Type B pancreatic cell (in vitro differentiated cells): ENCODE results near the gene ATXN7L3B. TPM values are rescaled to one million over a fixed set of nuclear protein-coding genes. Genes with fewer than 3 reads are reported as not detected.
A peak's percentile ranks its signal among the peaks of the same experiment; 100 is the strongest.

Experiments used
- DNase-seq: peaks from one replicate; pipeline ENCODE4 v3.0.0; 2021; ENCODE audit warnings: mixed read lengths; ENCODE audit not compliant: unreplicated experiment; ENCODE audit errors: extremely low spot score
- H3K27ac Mint-ChIP-seq: 2 replicates; pipeline ENCODE4 v1.8.0; 2021; ENCODE audit warnings: mild to moderate bottlenecking, mixed read lengths
- H3K27me3 Mint-ChIP-seq: 2 replicates; pipeline ENCODE4 v1.8.0; 2021; ENCODE audit warnings: mixed read lengths
- H3K36me3 Mint-ChIP-seq: 2 replicates; pipeline ENCODE4 v1.8.0; 2021; ENCODE audit warnings: mixed read lengths
- H3K4me1 Mint-ChIP-seq: one replicate; pipeline ENCODE4 v1.8.0; 2021; ENCODE audit warnings: mixed read lengths; ENCODE audit not compliant: unreplicated experiment
- H3K4me3 Mint-ChIP-seq: 2 replicates; pipeline ENCODE4 v1.8.0; 2021; ENCODE audit warnings: mild to moderate bottlenecking, mixed read lengths
- H3K9me3 Mint-ChIP-seq: 2 replicates; pipeline ENCODE4 v1.8.0; 2021; ENCODE audit warnings: mixed read lengths
- CTCF ChIP-seq: fragments of 200-600 bp; sonication (generic); conservative IDR thresholded peaks from 2 replicates; pipeline ENCODE4 v1.5.0; 2021; ENCODE audit warnings: antibody characterized with exemption, mild to moderate bottlenecking
- total RNA-seq: library from RNA; stranded (reverse); gene quantifications from 2 replicates; pipeline ENCODE4 v1.2.1, GENCODE V29; 2021; ENCODE audit warnings: low replicate concordance

Gene ATXN7L3B
- total RNA-seq, 1 donor from 2014 or later = 67.3 TPM

- Mint-ChIP-seq H3K27ac (peak overlapping the region; percentile 100), H3K9me3 (no peaks in the 10 kb centered on the region), H3K4me3 (peak overlapping the region; percentile 98), H3K36me3 (peaks cover 53% of the 10 kb centered on the region), H3K27me3 (no peaks in the 10 kb centered on the region), H3K4me1 (peaks cover 34% of the 10 kb centered on the region)
- DNase-seq = no peak
- no peak for TF ChIP-seq CTCF
Measured at GRCh38 chr12:74539261-74539660, 1.6 kb downstream of the ATXN7L3B start.

GRCh38 chr12:74539765-74540526 lies 2.3 kb downstream of the ATXN7L3B start:
- peaks cover 53% of the 10 kb centered on the region for H3K36me3 Mint-ChIP-seq
- no peak for DNase-seq
- no peaks in the 10 kb centered on the region for H3K27me3 Mint-ChIP-seq
- H3K4me1 Mint-ChIP-seq = peaks cover 34% of the 10 kb centered on the region
- no peaks in the 10 kb centered on the region for H3K9me3 Mint-ChIP-seq
- peak overlapping the region; percentile 98 for H3K4me3 Mint-ChIP-seq
- no peak for TF ChIP-seq CTCF
- peak overlapping the region; percentile 77 for H3K27ac Mint-ChIP-seq

DNA sequence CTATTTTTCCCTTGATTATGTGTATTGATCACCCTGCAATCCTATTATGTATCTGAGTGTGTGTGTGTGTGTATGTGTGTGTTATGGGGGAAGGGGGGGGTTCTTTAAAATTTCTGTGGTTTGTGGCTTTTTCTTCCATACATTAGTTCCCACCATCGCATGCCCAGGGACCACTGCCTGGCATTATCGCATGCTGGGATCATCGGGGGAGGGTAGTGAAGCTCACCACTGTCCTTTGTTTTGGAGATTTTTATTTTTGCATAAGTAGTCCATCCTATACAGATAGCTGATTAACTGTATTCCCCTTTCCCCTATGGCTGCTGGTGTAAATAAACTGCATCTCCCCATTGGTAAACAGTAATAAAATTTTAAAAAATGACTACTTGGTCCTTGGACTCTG lies 3.4 kb downstream of the ATXN7L3B start:
- no peak for TF ChIP-seq CTCF
- Mint-ChIP-seq H3K4me1 (peaks cover 34% of the 10 kb centered on the region), H3K36me3 (peaks cover 53% of the 10 kb centered on the region), H3K27me3 (no peaks in the 10 kb centered on the region), H3K27ac (no peak overlapping the region), H3K4me3 (peak overlapping the region; percentile 98), H3K9me3 (no peaks in the 10 kb centered on the region)
- no peak for DNase-seq

GRCh38 chr12:74547249-74547648 lies 9.6 kb downstream of the ATXN7L3B start:
- no peak for DNase-seq
- H3K27me3 Mint-ChIP-seq = no peaks in the 10 kb centered on the region
- H3K9me3 Mint-ChIP-seq = no peaks in the 10 kb centered on the region
- H3K4me3 Mint-ChIP-seq = no peak overlapping the region
- H3K4me1 Mint-ChIP-seq = peaks cover 7% of the 10 kb centered on the region
- H3K27ac Mint-ChIP-seq = no peak overlapping the region
- H3K36me3 Mint-ChIP-seq = peaks cover 9% of the 10 kb centered on the region
- TF ChIP-seq CTCF = no peak

GRCh38 chr12:74551291-74551690 lies 13.7 kb downstream of the ATXN7L3B start:
- Mint-ChIP-seq H3K4me1 (no peaks in the 10 kb centered on the region), H3K36me3 (no peaks in the 10 kb centered on the region), H3K4me3 (no peak overlapping the region), H3K9me3 (no peaks in the 10 kb centered on the region), H3K27ac (no peak overlapping the region), H3K27me3 (no peaks in the 10 kb centered on the region)
- TF ChIP-seq CTCF = no peak
- DNase-seq = no peak
